HuH-7.5 (cell line): ENCODE data around the gene ZC3H14.
A peak's percentile ranks its signal among the peaks of the same experiment; 100 is the strongest.

Experiments
- DNase-seq: peaks from one replicate; pipeline ENCODE4 v3.0.0; 2011; ENCODE audit warnings: low spot score

Gene ZC3H14

GRCh38 chr14:88552876-88553275, 10.0 kb upstream of the ZC3H14 start:
- no peak for DNase-seq

- DNase-seq = no peak
Measured at GRCh38 chr14:88553886-88554456, 8.9 kb upstream of the ZC3H14 start.

GRCh38 chr14:88554457-88555286, 8.2 kb upstream of the ZC3H14 start, which contains the start of gene PTPN21:
TSS of gene PTPN21 (minus strand) at chr14:88555007. CDS start at chr14:88550417, 4,590 bp downstream.
- DNase-seq = peak; percentile 75

GRCh38 chr14:88556581-88556980, 6.3 kb upstream of the ZC3H14 start:
- no peak for DNase-seq

- no peak for DNase-seq
Measured at GRCh38 chr14:88559852-88560251, 3.0 kb upstream of the ZC3H14 start.

GRCh38 chr14:88562532-88562830, 356 bp upstream of the ZC3H14 start:
- DNase-seq = no peak

- no peak for DNase-seq
Measured at GRCh38 chr14:88563845-88564244, 1.0 kb downstream of the ZC3H14 start.

GRCh38 chr14:88565427-88565826, 2.6 kb downstream of the ZC3H14 start:
- DNase-seq = no peak

GRCh38 chr14:88568196-88568595, 5.4 kb downstream of the ZC3H14 start:
- no peak for DNase-seq

GRCh38 chr14:88572117-88572516, 9.3 kb downstream of the ZC3H14 start:
- no peak for DNase-seq

GRCh38 chr14:88576222-88576621, 13.4 kb downstream of the ZC3H14 start:
- DNase-seq = no peak

- DNase-seq = no peak
Measured at GRCh38 chr14:88584451-88584850, 21.6 kb downstream of the ZC3H14 start.

GRCh38 chr14:88588081-88588480, 25.2 kb downstream of the ZC3H14 start:
- no peak for DNase-seq

- DNase-seq = no peak
Measured at GRCh38 chr14:88590173-88590572, 27.3 kb downstream of the ZC3H14 start.

- no peak for DNase-seq
Measured at GRCh38 chr14:88592031-88592430, 29.2 kb downstream of the ZC3H14 start.

GRCh38 chr14:88597038-88597437, 34.2 kb downstream of the ZC3H14 start:
- no peak for DNase-seq

GRCh38 chr14:88597601-88598000, 34.8 kb downstream of the ZC3H14 start:
- DNase-seq = no peak

- no peak for DNase-seq
Measured at GRCh38 chr14:88598097-88598675, 35.3 kb downstream of the ZC3H14 start.

- DNase-seq = no peak
Measured at GRCh38 chr14:88599326-88599725, 36.5 kb downstream of the ZC3H14 start.

- no peak for DNase-seq
Measured at GRCh38 chr14:88599761-88600439, 37.1 kb downstream of the ZC3H14 start.

- no peak for DNase-seq
Measured at GRCh38 chr14:88604212-88604611, 41.4 kb downstream of the ZC3H14 start.

- DNase-seq = no peak
Measured at GRCh38 chr14:88605594-88605993, 42.8 kb downstream of the ZC3H14 start.

- no peak for DNase-seq
Measured at GRCh38 chr14:88607829-88608228, 45.0 kb downstream of the ZC3H14 start.
